OCI-LY1 (cell line): ENCODE measurements around the gene BRD1.

Experiments
- CTCF ChIP-seq: fragments of 200-600 bp; sonication (generic), shearing (Covaris generic); IDR thresholded peaks from 2 replicates; pipeline ENCODE4 v1.5.1; 2017; ENCODE audit warnings: mild to moderate bottlenecking, antibody characterized with exemption, low read length, moderate library complexity, mixed read lengths
- EZH2 ChIP-seq: fragments of 200-600 bp; sonication (generic), shearing (Covaris generic); IDR thresholded peaks from 2 replicates; pipeline ENCODE4 v1.8.0; 2017; ENCODE audit warnings: borderline replicate concordance, mixed run types, mild to moderate bottlenecking, antibody characterized with exemption, low read length, moderate library complexity, mixed read lengths

DNA sequence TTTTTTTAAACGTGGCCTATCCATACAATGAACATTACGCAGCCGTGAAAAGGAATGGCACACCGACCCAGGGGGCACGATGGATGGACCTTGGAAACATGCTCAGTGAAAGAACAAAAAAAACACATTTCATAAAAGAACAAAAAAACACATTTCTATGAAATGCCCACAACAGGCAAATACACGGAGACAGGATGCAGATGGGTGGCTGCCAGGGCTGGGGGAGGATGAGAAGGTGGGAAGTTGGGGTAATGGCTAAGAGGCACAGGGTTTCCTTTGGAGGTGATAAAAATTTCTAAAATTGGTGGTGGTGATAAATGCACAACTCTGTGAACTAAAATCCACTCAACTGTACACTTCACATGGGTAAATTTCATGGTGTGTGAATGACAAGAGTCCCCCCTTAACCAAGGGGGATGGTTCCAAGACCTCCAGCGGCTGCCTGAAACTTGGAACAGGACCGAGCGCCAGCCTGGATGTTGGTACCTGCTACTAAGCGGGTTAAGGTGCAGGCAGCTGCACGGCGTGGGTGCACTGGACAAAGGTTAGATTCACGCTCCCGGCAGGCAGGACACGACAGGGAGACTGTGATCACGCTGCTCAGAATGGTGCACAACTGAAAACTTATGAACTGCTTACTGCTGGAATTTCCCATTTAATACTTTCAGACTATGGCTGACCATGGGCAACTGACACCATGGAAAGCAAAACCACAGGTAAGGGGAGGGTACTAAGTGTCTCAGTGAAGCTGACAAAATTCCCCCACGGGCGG, 16.5 kb downstream of the BRD1 start:
- no peak for TF ChIP-seq CTCF
- no peak for TF ChIP-seq EZH2
